Stimulated activated CD4-positive, alpha-beta T cell treated with anti-CD3 and anti-CD28 coated beads, Interleukin-12 subunit alpha, Interleukin-12 subunit beta, amount 100 ng/mL, for 48 hours (primary cell): ENCODE results near the gene GFOD2.

Experiments
- DNase-seq, 3 donors: peaks; one replicate each; pipeline ENCODE4 v3.0.0-alpha.2; 2020; ENCODE audit warnings: low read depth in 2 of 3, low spot score in 1 of 3

The GFOD2 gene

GRCh38 chr16:67647111-67647651 lies 71.9 kb downstream of the GFOD2 start:
- no peak for DNase-seq

- DNase-seq, result no peak
These were observed 73.6 kb downstream of the GFOD2 start for GRCh38 chr16:67645397-67646121.

- no peak for DNase-seq
These were observed 75.1 kb downstream of the GFOD2 start for GRCh38 chr16:67644038-67644437.

GRCh38 chr16:67641779-67642708 lies 77.1 kb downstream of the GFOD2 start:
- DNase-seq, result no peak

- no peak for DNase-seq
These were observed 81.5 kb downstream of the GFOD2 start for GRCh38 chr16:67637625-67638024.

GRCh38 chr16:67636713-67637112 lies 82.4 kb downstream of the GFOD2 start:
- DNase-seq, result no peak

- no peak for DNase-seq
These were observed 86.5 kb downstream of the GFOD2 start for GRCh38 chr16:67632415-67633172.

- no peak for DNase-seq
These were observed 90.9 kb downstream of the GFOD2 start for GRCh38 chr16:67628216-67628615.
